CD4-positive, alpha-beta T cell (primary cell): ENCODE measurements around the gene ANKRD63. TPM values are rescaled to one million over a fixed set of nuclear protein-coding genes. Genes with fewer than 3 reads are reported as not detected.

Source experiments
- ATAC-seq: fragments of 200-7000 bp; cut with Tn5 transposase; one replicate; pipeline ENCODE4 v1.10.0; 2022; ENCODE audit warnings: mild to moderate bottlenecking; ENCODE audit not compliant: poor library complexity
- CTCF ChIA-PET: fragments of 350-600 bp; sonication (Branson Sonifier 250); formaldehyde crosslinking; loops from one replicate; lab custom pipeline; 2021; ENCODE audit warnings: antibody characterized with exemption, inconsistent platforms; lab: Charles Lee
- POLR2A ChIA-PET: fragments of 350-600 bp; sonication (Branson Sonifier 250); formaldehyde crosslinking; loops from one replicate; lab custom pipeline; 2021; ENCODE audit warnings: antibody characterized with exemption, inconsistent platforms; lab: Charles Lee
- DNase-seq, 14 experiments: peaks; one replicate each; pipeline ENCODE4 v3.0.0-alpha.2; 2013 to 2020; ENCODE audit warnings: mixed read lengths in 2 of 14
- H3K27ac ChIP-seq, 2 donors: one replicate each; pipeline versions ENCODE4 v1.5.1 to v1.7.0; 2013; ENCODE audit warnings: low read length in 2 of 2, low read depth in 1 of 2, mild to moderate bottlenecking in 1 of 2
- H3K27me3 ChIP-seq, 2 experiments: 1 replicate in 1 of 2; 2 replicates in 1 of 2; pipeline versions ENCODE4 v1.6.1 to v1.7.0; 2013; ENCODE audit warnings: low read length in 2 of 2, control low read depth in 1 of 2, mild to moderate bottlenecking in 1 of 2, moderate library complexity in 1 of 2; ENCODE audit not compliant: insufficient read depth in 2 of 2, control insufficient read depth in 1 of 2
- H3K36me3 ChIP-seq: one replicate; pipeline ENCODE4 v1.6.1; 2013; ENCODE audit warnings: low read length, control low read depth; ENCODE audit not compliant: insufficient read depth
- H3K4me1 ChIP-seq: one replicate; pipeline ENCODE4 v1.6.1; 2013; ENCODE audit warnings: low read length, control low read depth; ENCODE audit not compliant: insufficient read depth
- H3K4me3 ChIP-seq: one replicate; pipeline ENCODE4 v1.5.1; 2013; ENCODE audit warnings: mild to moderate bottlenecking, low read length, moderate library complexity
- H3K9me3 ChIP-seq, 2 experiments: 1 replicate in 1 of 2; 2 replicates in 1 of 2; pipeline versions ENCODE4 v1.6.1 to v1.7.0; 2013; ENCODE audit warnings: low read length in 2 of 2, mild to moderate bottlenecking in 2 of 2, control low read depth in 1 of 2, moderate library complexity in 1 of 2; ENCODE audit not compliant: control insufficient read depth in 1 of 2, insufficient read depth in 1 of 2
- H3K27ac Mint-ChIP-seq: one replicate; pipeline ENCODE4 v1.8.0; 2020; ENCODE audit warnings: mixed read lengths
- H3K27me3 Mint-ChIP-seq: one replicate; pipeline ENCODE4 v1.8.0; 2021; ENCODE audit warnings: mixed read lengths
- H3K36me3 Mint-ChIP-seq: one replicate; pipeline ENCODE4 v1.8.0; 2021; ENCODE audit warnings: low read depth, mixed read lengths
- H3K4me1 Mint-ChIP-seq: one replicate; pipeline ENCODE4 v1.8.0; 2021; ENCODE audit warnings: low read depth, mixed read lengths
- H3K4me3 Mint-ChIP-seq: one replicate; pipeline ENCODE4 v1.8.0; 2020; ENCODE audit warnings: mild to moderate bottlenecking, mixed read lengths
- H3K9me3 Mint-ChIP-seq: one replicate; pipeline ENCODE4 v1.8.0; 2020; ENCODE audit warnings: mixed read lengths
- CTCF ChIP-seq: fragments of 200-600 bp; IDR thresholded peaks from one replicate; pipeline ENCODE4 v1.8.0; 2022; ENCODE audit warnings: antibody characterized with exemption, mild to moderate bottlenecking
- intact Hi-C, 2 experiments: fragments of 100-400 bp; cut with DNase I in 1 of 2; cut with micrococcal nuclease in 1 of 2; formaldehyde crosslinking; loops; one replicate each; pipeline versions ENCODE4 v1.15.1 to v1.9.0; 2023 to 2025; cut with DNase I, micrococcal nuclease
- total RNA-seq, 174 experiments: library from RNA in 2 of 174; stranded (reverse) in 2 of 174; gene quantifications; one replicate each; pipeline ENCODE4 v1.2.3 and lab custom pipeline; 2021 to 2026

The ANKRD63 gene
- total RNA-seq, 2 experiments from 2014 or later, result not detected

- Histone ChIP-seq H3K36me3 (no peaks in the 10 kb centered on the region), H3K27ac (no peak overlapping the region), H3K4me1 (no peaks in the 10 kb centered on the region), H3K4me3 (no peak overlapping the region), H3K27me3 (no peaks in the 10 kb centered on the region), H3K9me3 (no peaks in the 10 kb centered on the region)
- ChIA-PET POLR2A (no interaction called here), CTCF (no interaction called here)
- Mint-ChIP-seq H3K27ac (no peak overlapping the region), H3K9me3 (no peaks in the 10 kb centered on the region), H3K36me3 (no peaks in the 10 kb centered on the region), H3K4me3 (no peak overlapping the region), H3K27me3 (no peaks in the 10 kb centered on the region), H3K4me1 (no peaks in the 10 kb centered on the region)
- intact Hi-C loops, result no loop called here
- no peak for TF ChIP-seq CTCF
- ATAC-seq (no peak), DNase-seq (no peak)
These were observed 17.5 kb downstream of the ANKRD63 start for GRCh38 chr15:40265355-40265754.

- H3K9me3 ChIP-seq, result no peaks in the 10 kb centered on the region
- POLR2A ChIA-PET, result no interaction called here
- no peak overlapping the region for H3K27ac ChIP-seq
- DNase-seq (no peak), ATAC-seq (no peak)
- H3K27me3 ChIP-seq, result no peaks in the 10 kb centered on the region
- no peaks in the 10 kb centered on the region for H3K36me3 ChIP-seq
- Mint-ChIP-seq H3K36me3 (no peaks in the 10 kb centered on the region), H3K4me1 (no peaks in the 10 kb centered on the region), H3K9me3 (no peaks in the 10 kb centered on the region), H3K27me3 (peaks cover 5% of the 10 kb centered on the region), H3K27ac (no peak overlapping the region), H3K4me3 (no peak overlapping the region)
- no peak overlapping the region for H3K4me3 ChIP-seq
- intact Hi-C loops, result no loop called here
- no peaks in the 10 kb centered on the region for H3K4me1 ChIP-seq
- no peak for TF ChIP-seq CTCF
- CTCF ChIA-PET, result interaction anchor here (1.9 kb wide), 1 partner anchor 10 kb away, joined by 8 read pairs; no protein-coding TSS in a partner anchor
These were observed 18.3 kb downstream of the ANKRD63 start for GRCh38 chr15:40264321-40265153.

- Mint-ChIP-seq H3K36me3 (no peaks in the 10 kb centered on the region), H3K27ac (no peak overlapping the region), H3K9me3 (no peaks in the 10 kb centered on the region), H3K4me1 (no peaks in the 10 kb centered on the region), H3K27me3 (peaks cover 5% of the 10 kb centered on the region), H3K4me3 (no peak overlapping the region)
- Histone ChIP-seq H3K27me3 (no peaks in the 10 kb centered on the region), H3K4me3 (no peak overlapping the region), H3K36me3 (no peaks in the 10 kb centered on the region), H3K9me3 (no peaks in the 10 kb centered on the region), H3K27ac (no peak overlapping the region), H3K4me1 (no peaks in the 10 kb centered on the region)
- no peak for TF ChIP-seq CTCF
- CTCF ChIA-PET, result interaction anchor here (1.9 kb wide), 1 partner anchor 11 kb away, joined by 8 read pairs; no protein-coding TSS in a partner anchor
- POLR2A ChIA-PET, result no interaction called here
- DNase-seq, result no peak
- intact Hi-C loops, result no loop called here
- ATAC-seq, result no peak
These were observed 19.7 kb downstream of the ANKRD63 start for GRCh38 chr15:40263024-40263754.
